Small intestine (tissue), 7 donors: ENCODE results near the gene NAV3. TPM values are rescaled to one million over a fixed set of nuclear protein-coding genes. Genes with fewer than 3 reads are reported as not detected.

Experiments used
- DNase-seq, 2 donors: peaks; one replicate each; pipeline versions ENCODE4 v3.0.0 to v3.0.0-alpha.2; 2013
- FAIRE-seq: peaks from 2 replicates; lab custom pipeline; 2012; peaks lifted over from hg19 to GRCh38; lab: Jason Lieb, UNC
- H3K27ac ChIP-seq, 3 donors: one replicate each; pipeline ENCODE4 v1.5.1; 2013; ENCODE audit warnings: low read length in 2 of 3, mild to moderate bottlenecking in 2 of 3, control low read depth in 1 of 3, inconsistent platforms in 1 of 3, low read depth in 1 of 3, moderate library complexity in 1 of 3
- H3K27me3 ChIP-seq, 3 donors: one replicate each; pipeline ENCODE4 v1.6.1; 2013; ENCODE audit warnings: low read length in 3 of 3, inconsistent platforms in 1 of 3; ENCODE audit not compliant: control insufficient read depth in 3 of 3, insufficient read depth in 3 of 3
- H3K36me3 ChIP-seq, 3 donors: one replicate each; pipeline ENCODE4 v1.6.1; 2013; ENCODE audit warnings: low read length in 3 of 3, inconsistent platforms in 1 of 3, low read depth in 1 of 3, mild to moderate bottlenecking in 1 of 3, moderate library complexity in 1 of 3; ENCODE audit not compliant: control insufficient read depth in 3 of 3, insufficient read depth in 2 of 3
- H3K4me1 ChIP-seq, 3 donors: one replicate each; pipeline ENCODE4 v1.6.1; 2013; ENCODE audit warnings: low read length in 2 of 3, inconsistent platforms in 1 of 3, low read depth in 1 of 3, mild to moderate bottlenecking in 1 of 3, moderate library complexity in 1 of 3; ENCODE audit not compliant: control insufficient read depth in 3 of 3, insufficient read depth in 2 of 3
- H3K4me3 ChIP-seq, 3 donors: one replicate each; pipeline ENCODE4 v1.5.1; 2013; ENCODE audit warnings: low read length in 3 of 3, control low read depth in 1 of 3, inconsistent platforms in 1 of 3, low read depth in 1 of 3, mild to moderate bottlenecking in 1 of 3, moderate library complexity in 1 of 3
- H3K9me3 ChIP-seq, 2 donors: one replicate each; pipeline ENCODE4 v1.6.1; 2013; ENCODE audit warnings: low read depth in 1 of 2, low read length in 1 of 2; ENCODE audit not compliant: control insufficient read depth in 2 of 2, insufficient read depth in 1 of 2
- WGBS, 3 donors: extraction: QIAGEN DNeasy Blood & Tissue Kit; methylation state at CpG; one replicate each; pipeline ENCODE4 v1.1.7; 2013; 5-methylcytosine and 5-hydroxymethylcytosine counted together
- polyA plus RNA-seq, 4 donors: library from polyadenylated mRNA; stranded (reverse) in 3 of 4; unstranded in 1 of 4; fragments of 200-250 nt in 3 of 4; fragments of 120-200 nt in 1 of 4; gene quantifications; one replicate each; pipeline versions ENCODE4 v1.2.1 to v1.2.3, GENCODE V29; 2013
- donor health status: healthy with polysubstance abuse.
- donor health status: control.
- donor health status: control.
- donor health status: Bipolar disorder and iron deficiency.
- donor health status: healthy.

The NAV3 gene
- polyA plus RNA-seq, 4 donors, result 0.36 to 1.9 TPM; not detected in 2

DNA sequence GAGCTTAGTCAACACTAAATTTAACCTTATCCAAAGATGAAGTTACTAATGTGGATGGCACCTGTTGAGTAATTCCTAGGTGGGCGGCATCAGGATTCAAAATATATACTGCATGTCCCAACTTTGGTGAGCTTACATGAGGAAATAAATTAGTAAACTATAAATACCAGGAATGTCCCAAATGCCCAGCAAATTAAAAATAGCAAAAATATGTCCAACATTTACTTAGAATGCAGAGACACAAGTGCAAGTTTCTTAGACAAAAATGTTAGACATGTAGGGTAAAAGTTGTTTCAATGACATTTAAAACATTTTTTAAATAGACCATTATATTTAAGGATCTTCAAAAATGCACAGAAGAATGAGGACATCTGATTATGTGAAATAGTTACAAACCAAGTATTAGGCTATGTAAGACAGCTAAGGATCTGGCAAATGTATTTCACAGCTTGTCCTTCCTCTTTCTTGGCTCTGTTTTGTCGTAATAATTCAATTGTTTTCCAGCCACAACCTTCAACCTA, 115.9 kb downstream of the NAV3 start:
- no peaks in the 10 kb centered on the region for H3K9me3 ChIP-seq
- no peaks in the 10 kb centered on the region for H3K36me3 ChIP-seq
- no peak overlapping the region for H3K4me3 ChIP-seq
- FAIRE-seq (no peak), DNase-seq (no peak)
- WGBS, 3 donors, result 69 to 77% (median 74%) methylated on average over 2 of the region's 2 CpGs
- no peak overlapping the region for H3K27ac ChIP-seq
- no peaks in the 10 kb centered on the region for H3K4me1 ChIP-seq
- no peaks in the 10 kb centered on the region for H3K27me3 ChIP-seq

GRCh38 chr12:77947330-77947729, 116.6 kb downstream of the NAV3 start:
- H3K9me3 ChIP-seq, result no peaks in the 10 kb centered on the region
- no peaks in the 10 kb centered on the region for H3K36me3 ChIP-seq
- H3K4me3 ChIP-seq, result no peak overlapping the region
- DNase-seq (no peak), FAIRE-seq (no peak)
- no peaks in the 10 kb centered on the region for H3K27me3 ChIP-seq
- no peaks in the 10 kb centered on the region for H3K4me1 ChIP-seq
- H3K27ac ChIP-seq, result no peak overlapping the region

GRCh38 chr12:77947746-77948145, 117.1 kb downstream of the NAV3 start:
- Histone ChIP-seq H3K36me3 (no peaks in the 10 kb centered on the region), H3K4me1 (no peaks in the 10 kb centered on the region), H3K9me3 (no peaks in the 10 kb centered on the region), H3K27me3 (no peaks in the 10 kb centered on the region), H3K27ac (no peak overlapping the region), H3K4me3 (no peak overlapping the region)
- no peak for FAIRE-seq
- no peak for DNase-seq
- 88 to 93% (median 89%) methylated on average over 1 of the region's 1 CpG for WGBS, 3 donors

- Histone ChIP-seq H3K36me3 (no peaks in the 10 kb centered on the region), H3K4me1 (no peaks in the 10 kb centered on the region), H3K4me3 (no peak overlapping the region), H3K27me3 (no peaks in the 10 kb centered on the region), H3K9me3 (no peaks in the 10 kb centered on the region), H3K27ac (no peak overlapping the region)
- no peak for DNase-seq
- FAIRE-seq, result no peak
Observed at GRCh38 chr12:77949943-77950342, 119.2 kb downstream of the NAV3 start.

GRCh38 chr12:77953528-77954205, 123.0 kb downstream of the NAV3 start:
- Histone ChIP-seq H3K4me3 (no peak overlapping the region), H3K36me3 (no peaks in the 10 kb centered on the region), H3K27me3 (no peaks in the 10 kb centered on the region), H3K27ac (no peak overlapping the region), H3K4me1 (no peaks in the 10 kb centered on the region), H3K9me3 (no peaks in the 10 kb centered on the region)
- DNase-seq (no peak), FAIRE-seq (no peak)
- 63 to 79% (median 71%) methylated on average over 7 of the region's 7 CpGs for WGBS, 3 donors

DNA sequence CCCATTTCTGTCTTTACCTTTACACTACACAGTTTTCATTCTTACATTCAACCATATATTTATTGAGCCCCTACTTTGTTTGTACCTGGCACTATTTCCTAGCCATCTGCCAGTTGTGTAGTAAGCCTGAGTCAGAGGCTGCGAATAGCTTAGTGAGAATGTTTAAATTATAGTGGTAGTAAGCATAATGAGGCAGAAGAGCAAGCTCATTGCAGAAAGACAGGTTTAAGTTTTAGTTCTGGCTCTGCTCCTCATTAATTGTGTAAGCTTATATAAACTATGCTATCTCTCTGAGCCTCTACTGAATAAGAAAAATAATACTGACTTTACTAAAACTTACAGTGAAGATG, 123.5 kb downstream of the NAV3 start:
- FAIRE-seq (no peak), DNase-seq (no peak)
- H3K9me3 ChIP-seq, result no peaks in the 10 kb centered on the region
- H3K36me3 ChIP-seq, result no peaks in the 10 kb centered on the region
- H3K27ac ChIP-seq, result no peak overlapping the region
- 79 to 85% (median 83%) methylated on average over 1 of the region's 1 CpG for WGBS, 3 donors
- H3K4me3 ChIP-seq, result no peak overlapping the region
- no peaks in the 10 kb centered on the region for H3K27me3 ChIP-seq
- no peaks in the 10 kb centered on the region for H3K4me1 ChIP-seq

- 27 to 50% (median 41%) methylated on average over 1 of the region's 1 CpG for WGBS, 3 donors
- no peaks in the 10 kb centered on the region for H3K36me3 ChIP-seq
- no peak for FAIRE-seq
- no peaks in the 10 kb centered on the region for H3K9me3 ChIP-seq
- H3K27ac ChIP-seq, result no peak overlapping the region
- no peak for DNase-seq
- no peaks in the 10 kb centered on the region for H3K4me1 ChIP-seq
- no peak overlapping the region for H3K4me3 ChIP-seq
- H3K27me3 ChIP-seq, result no peaks in the 10 kb centered on the region
Observed at GRCh38 chr12:77957062-77957461, 126.4 kb downstream of the NAV3 start.

GRCh38 chr12:77963576-77964178, 133.0 kb downstream of the NAV3 start:
- no peak for FAIRE-seq
- no peaks in the 10 kb centered on the region for H3K27me3 ChIP-seq

GRCh38 chr12:77965790-77966189, 135.1 kb downstream of the NAV3 start:
- DNase-seq, result no peak
- H3K4me1 ChIP-seq, result no peaks in the 10 kb centered on the region
- no peaks in the 10 kb centered on the region for H3K27me3 ChIP-seq
- H3K9me3 ChIP-seq, result no peaks in the 10 kb centered on the region
- H3K27ac ChIP-seq, result no peak overlapping the region
- no peak overlapping the region for H3K4me3 ChIP-seq
- no peaks in the 10 kb centered on the region for H3K36me3 ChIP-seq
- 45 to 50% (median 45%) methylated on average over 3 of the region's 3 CpGs for WGBS, 3 donors
- FAIRE-seq, result no peak

More at GRCh38 chr12:77963576-77964178, 133.0 kb downstream of the NAV3 start:
- H3K36me3 ChIP-seq, result no peaks in the 10 kb centered on the region
- H3K4me3 ChIP-seq, result no peak overlapping the region
- no peaks in the 10 kb centered on the region for H3K9me3 ChIP-seq
- no peak overlapping the region for H3K27ac ChIP-seq
- DNase-seq, result no peak
- 87 to 94% (median 90%) methylated on average over 2 of the region's 2 CpGs for whole genome bisulfite sequencing, 3 donors
- no peaks in the 10 kb centered on the region for H3K4me1 ChIP-seq
